ENCODE data around the gene FAM9C.
"Not testable (repeated sequence)": the region's sequence is repeated elsewhere in the genome, so short reads cannot be mapped to it uniquely, and the experiment has no call there.

The FAM9C gene

DNA sequence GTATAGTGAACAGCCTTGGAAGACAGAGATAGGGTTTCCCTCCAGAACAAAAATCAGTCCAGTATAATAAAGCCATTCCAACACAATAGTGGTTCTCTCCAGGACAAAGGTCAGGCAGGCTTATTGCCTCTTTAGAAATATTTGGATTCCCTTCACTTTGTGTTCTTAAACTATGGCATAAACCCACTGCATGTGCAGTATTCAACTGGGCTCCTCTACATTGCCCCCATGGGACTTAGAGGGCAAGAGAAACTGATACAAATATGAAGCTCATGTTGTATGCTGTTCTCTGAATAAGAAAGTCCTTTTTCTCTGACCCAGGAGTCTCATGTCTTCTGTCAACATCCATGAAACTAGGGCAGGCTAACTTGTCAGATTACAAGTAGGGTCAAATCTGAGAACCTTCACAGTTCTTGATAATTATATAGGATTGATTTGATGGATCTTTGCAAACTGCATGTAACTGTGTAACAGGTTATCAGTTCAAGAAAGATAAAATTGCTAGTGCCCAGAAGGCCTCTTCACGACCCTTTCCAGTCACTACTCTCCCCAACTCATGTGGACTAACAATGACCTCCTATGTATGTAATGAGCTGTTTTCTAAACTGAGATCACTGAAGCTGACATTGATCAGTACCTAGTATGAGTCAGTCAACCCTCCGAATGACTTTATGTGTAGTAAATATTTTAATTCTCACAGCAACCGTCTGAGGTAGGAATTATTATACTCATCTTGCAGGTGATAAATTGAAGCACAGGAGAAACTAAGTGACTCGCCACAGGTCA, 31.9 kb upstream of the FAM9C start:
- no peak for DNase-seq (ENCODE audit: low spot score)

DNA sequence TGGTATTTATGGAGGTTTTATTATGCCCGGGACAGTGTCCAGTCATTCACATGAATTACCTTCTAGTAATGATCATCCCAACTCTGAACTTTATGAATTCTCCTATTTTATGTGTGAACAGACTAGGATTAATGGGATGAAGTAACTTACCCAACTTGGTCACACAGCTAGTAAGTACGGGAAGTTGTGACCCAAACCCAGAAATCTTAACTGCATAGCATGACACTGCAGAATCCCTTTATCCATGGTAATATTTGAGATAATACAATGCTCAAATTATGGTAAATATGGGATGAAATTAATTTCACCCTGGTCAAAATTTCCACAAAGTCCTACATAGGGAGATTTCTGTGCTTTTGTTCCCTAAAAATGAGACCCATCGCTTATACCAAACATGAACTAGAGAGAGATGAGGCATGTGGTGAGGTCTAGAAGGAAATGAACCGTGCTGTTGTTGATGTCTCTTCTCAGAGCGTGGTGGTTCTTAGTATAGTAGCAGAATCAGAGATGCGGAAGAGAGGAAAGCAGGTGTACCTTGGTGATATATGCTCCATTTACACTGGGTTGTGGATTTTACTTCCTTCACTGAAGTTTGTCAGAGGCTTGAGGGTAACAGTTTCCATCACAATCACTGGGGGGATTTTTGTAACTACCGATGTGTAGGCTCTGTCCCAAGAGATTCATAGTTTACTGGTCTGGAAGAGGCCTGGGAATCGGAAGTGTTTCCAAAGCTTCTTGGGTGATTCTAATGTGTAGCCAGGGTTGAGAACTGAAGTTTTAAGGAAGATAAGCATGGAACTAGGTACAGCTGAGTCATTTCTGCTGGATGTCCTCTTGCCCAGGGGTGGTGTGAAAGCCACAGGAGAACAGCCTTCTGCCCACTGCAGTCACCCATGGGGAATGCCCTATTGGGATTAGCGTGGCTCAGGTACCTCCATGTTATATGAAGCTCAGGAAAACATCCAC, 30.2 kb upstream of the FAM9C start:
- DNase-seq (ENCODE audit: low spot score) = no peak

DNA sequence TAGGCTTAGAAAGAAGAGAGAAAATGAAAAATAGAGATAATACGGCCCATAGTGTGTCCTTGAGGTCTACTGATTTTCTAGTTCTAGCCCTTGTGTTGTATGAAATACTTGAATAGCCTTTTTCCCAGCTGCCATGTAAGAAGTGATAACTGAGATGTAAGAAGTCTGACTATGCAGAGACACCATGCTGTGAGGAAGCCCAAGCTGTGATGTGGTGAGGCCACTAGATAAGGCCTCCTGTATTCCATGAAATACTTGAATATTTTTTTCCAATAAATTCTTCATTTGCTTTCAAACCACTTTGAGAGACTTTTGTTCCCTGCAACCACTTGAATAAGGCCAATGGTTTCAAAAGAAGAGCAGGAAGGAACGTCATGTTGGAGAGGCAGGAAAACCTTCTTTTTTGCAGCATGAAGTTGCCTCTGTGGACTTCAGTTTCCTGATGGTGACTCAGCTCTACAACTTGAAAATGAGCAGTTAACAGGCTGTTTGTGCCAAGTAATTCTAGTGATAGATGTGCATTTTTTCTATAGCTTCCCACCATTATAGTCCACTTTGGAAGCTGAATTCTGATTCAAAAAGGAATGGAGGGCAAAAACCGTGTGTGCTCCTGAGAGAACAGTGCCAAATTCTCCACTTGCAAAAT, 25.5 kb upstream of the FAM9C start:
- DNase-seq (ENCODE audit: low spot score) = no peak

DNA sequence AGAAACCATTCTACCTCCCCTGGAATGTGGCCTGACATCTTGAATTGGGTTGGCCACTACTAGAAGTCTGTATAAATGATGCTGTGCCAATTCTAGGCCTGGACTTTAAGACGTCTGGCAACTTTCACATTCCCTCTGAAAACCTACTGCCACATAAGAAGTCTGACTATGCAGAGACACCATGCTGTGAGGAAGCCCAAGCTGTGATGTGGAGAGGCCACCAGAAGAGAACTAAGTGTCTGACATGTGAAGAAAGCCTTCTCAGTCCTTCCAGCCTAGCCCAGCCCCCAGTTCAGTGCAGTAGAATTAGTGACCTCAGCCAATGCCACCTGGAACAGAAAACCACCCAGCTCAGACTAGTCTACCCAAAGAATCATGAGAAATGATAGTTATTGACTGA, 24.2 kb upstream of the FAM9C start:
- DNase-seq (ENCODE audit: low spot score) = no peak

DNA sequence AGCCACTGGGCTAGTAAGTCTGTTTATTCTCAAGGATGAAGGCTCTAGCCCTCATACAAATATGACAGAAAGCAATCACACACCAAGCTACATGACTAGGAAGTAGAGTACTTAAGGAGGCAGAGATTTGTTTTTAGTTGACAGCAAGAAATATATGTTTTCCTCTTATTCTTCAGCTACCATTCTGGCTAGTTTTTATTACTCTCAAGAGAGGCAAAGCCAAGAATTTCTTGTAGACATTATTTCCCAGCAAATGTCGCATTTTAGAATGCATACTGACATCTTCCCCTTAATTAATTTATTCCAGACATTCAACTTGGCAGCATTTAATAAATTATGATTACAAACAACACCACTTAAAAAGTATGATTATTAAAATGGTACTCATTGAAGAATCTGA, 23.4 kb upstream of the FAM9C start:
- no peak for DNase-seq (ENCODE audit: low spot score)

DNA sequence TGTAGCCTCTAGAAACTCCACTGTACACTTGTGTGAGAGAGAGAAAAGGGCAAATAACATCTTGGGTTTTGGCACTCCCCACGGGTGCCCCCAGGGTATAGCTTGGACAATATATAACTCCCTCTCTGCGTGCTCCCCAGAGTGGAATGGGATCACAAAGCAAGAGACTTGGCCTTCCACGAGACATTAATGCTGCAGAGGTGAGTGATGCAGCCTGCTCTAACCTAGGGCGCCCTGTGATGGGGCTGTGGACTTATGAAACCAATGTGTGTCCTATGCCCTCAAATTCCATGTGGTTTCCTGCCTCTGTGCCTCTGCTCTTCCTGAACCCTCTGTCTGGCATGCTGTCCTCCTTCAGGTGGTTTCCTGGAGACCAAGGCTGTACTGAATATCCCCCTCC, 22.0 kb upstream of the FAM9C start:
- DNase-seq (ENCODE audit: low spot score) = no peak

DNA sequence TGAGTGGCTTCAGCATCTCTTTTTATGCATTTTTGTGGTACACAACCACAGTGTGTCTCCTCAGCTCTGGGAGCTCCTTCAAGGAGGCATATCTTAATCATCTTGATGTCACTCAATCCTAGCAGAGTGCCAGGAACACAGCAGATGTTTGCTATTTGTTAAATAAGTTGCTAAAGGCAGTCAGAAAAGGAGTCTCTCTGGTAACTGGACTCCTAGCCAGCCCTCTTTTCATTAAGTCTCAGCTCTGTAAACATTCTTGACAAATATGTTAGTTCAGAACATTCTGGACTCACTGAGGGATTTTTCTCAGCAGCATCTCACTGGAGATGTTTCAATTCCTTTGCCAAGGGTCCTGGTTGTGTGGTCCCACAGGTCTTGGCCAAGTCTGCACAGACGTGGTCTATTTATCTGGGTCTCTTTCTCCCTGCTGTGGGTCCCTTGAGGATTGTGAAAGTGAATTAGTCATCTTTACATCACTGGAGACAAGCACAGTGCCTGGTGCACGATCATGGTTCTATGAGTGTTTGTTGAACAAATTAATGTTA, 20.3 kb upstream of the FAM9C start:
- DNase-seq (ENCODE audit: low spot score) = no peak

DNA sequence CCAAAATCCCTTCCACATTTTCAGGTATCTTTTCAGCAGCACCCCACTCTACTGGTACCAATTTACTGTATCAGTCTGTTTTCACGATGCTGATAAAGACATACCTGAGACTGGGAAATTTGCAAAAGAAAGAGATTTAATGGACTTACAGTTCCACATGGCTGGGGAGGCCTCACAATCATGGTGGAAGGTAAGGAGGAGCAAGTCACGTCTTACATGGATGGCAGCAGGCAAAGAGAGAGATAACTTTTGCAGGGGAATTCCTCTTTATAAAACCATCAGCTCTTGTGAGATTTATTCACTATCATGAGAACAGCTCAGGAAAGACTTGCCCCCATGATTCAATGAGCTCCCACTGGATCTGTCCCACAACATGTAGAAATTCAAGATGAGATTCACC, 18.7 kb upstream of the FAM9C start:
- not testable (repeated sequence) for DNase-seq (ENCODE audit: low spot score)

DNA sequence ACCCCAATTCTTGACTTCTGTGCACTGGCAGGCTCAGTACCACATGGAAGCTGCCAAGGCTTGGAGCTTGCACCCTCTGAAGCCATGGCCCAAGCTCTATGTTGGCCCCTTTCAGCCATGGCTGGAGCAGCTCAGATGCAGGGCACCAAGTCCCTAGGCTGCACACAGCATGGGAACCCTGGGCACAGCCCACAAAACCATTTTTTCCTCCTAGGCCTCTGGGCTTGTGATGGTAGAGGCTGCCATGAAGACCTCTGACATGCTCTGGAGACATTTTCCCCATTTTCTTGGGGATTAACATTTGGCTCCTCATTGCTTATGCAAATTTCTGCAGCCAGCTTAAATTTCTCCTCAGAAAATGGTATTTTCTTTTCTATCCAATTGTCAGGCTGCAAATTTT, 17.9 kb upstream of the FAM9C start:
- not testable (repeated sequence) for DNase-seq (ENCODE audit: low spot score)

DNA sequence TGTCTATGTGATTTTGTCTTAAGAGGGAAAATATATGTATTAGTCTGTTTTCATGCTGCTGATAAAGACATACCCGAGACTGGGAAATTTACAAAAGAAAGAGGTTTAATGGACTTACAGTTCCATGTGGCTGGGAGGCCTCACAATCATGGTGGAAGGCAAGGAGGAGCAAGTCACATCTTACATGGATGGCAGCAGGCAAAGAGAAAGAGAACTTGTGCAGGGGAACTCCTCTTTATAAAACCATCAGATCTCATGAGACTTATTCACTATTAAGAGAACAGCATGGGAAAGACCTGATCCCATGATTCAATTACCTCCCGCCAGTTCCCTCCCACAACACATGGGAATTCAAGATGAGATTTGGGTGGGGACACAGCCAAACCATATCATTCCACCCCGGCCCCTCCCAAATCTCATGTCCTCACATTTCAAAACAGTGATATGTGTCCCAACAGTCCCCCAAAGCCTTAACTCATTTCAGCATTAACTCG, 16.8 kb upstream of the FAM9C start:
- DNase-seq (ENCODE audit: low spot score) = not testable (repeated sequence)

DNA sequence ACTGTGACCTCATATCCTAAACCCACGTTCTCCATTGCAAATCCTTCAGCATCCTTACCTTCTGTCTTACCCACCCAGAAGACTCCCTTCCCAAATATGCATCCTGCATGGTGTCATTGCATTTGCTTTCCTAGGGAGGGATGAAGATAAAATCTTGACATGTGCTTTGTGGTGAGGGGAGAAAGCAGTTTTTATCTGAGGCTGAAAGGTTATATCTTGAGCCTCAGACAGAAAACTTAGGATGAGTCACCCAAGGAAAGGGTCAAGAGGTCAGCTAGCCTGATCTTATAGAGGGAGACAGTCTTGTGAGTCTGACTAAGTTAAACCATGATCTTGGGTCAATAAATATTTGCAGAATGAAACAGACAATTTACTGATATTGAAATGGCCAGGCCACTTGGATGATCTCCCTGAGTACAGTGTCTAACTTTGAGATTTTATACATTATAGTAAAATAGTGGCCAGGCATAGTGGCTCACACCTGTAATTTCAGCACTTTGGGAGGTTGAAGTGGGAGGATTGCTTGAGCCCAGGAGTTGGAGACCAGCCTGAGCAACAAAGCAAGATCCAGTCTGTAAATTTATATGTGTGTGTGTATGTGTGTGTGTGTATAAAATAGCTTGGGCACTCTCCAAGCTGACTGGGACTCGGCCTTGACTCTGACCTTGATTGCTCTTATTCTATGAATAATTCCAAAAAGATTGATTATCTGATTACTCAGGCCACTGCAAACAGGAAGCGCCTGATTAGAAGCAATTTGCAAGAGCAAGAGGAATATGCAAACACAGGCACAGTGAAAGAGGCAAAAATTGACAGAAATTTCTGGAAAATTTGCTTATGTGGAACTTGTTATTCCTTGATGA, 15.4 kb upstream of the FAM9C start:
- no peak for DNase-seq (ENCODE audit: low spot score)

DNA sequence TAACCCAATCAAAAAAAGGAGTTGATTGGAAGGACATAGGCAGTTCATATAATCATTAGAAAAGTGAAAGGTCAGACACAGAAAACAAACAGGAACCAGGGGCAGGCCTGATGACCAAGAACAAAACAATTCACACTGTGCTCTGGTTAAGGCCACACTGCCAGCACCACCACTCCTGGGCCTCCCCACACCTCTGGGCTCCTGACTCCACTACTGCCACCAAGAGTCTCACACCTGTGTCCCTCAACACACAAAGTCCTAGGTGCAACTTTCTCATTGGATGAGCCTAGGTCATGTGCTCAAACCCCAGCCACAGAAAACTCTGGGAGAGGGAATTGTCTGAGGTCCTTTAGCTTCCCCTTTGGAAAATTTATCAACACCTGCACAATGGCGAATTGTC, 11.1 kb upstream of the FAM9C start:
- no peak for DNase-seq (ENCODE audit: low spot score)

DNA sequence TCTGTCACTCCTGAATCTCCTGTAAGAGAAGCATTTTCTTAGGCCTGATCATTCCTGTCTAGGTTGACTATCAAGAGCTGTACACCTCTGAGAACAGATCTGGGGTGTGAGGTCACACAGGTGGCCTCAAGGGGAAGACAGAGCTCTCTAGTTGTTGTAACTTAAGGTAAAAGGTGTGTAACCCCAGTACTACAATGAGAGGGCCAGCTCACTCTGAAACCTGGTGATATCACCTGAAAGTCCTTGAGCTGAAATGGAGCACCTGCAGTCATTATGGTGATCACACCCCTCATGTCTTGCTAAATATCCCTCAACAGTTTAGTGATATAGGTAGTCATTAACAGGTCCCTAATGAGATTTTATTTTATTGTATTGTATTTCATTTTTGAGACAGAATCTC, 8.8 kb upstream of the FAM9C start:
- no peak for DNase-seq (ENCODE audit: low spot score)

DNA sequence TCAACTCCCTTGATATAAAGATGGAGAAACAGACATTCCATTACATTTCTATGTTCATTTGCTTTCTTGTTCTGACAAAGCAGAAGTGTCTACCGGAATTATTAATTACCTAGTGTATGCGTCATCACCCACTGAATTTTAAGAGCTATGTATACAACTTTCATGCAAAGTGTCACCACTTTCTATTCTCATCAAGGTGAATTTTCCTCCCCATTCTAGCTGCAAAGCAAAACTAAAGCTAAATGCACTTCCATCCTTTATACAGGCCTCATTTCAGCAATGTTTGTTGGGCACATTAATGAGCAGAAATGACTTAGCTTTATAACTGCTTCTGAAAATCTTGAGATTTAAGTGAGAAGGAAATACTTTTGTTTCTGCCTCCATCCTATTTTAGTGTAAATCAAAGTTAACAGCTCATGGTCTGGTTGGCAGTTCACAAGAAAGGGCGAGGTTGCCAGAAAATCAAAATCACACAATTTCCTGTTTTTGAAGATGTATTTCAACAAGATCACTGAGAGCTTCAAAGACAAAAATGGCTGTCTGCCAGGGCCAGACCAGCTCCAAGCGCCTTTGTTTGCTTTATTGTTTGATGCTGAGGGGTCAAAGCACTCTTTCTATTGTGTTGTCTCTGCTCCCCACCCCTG, 7.2 kb upstream of the FAM9C start:
- DNase-seq (ENCODE audit: low spot score) = no peak

DNA sequence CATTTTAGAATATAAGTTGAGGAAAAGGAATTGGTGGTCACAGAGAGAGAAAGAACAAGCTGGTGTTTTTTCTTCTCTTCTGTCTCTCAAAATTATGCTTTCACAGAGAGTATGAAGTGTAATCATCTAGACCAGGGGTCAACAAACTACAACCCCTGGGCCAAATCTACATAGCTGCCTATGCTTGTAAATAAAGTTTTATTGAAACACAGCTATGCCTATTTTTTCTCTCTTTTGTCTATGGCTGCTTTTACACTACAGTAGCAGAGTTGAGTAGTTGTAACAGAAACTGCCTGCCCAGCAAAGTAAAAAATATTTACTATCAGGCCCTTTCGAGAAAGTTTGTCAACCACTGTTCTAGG, 6.7 kb upstream of the FAM9C start:
- DNase-seq (ENCODE audit: low spot score) = no peak

DNA sequence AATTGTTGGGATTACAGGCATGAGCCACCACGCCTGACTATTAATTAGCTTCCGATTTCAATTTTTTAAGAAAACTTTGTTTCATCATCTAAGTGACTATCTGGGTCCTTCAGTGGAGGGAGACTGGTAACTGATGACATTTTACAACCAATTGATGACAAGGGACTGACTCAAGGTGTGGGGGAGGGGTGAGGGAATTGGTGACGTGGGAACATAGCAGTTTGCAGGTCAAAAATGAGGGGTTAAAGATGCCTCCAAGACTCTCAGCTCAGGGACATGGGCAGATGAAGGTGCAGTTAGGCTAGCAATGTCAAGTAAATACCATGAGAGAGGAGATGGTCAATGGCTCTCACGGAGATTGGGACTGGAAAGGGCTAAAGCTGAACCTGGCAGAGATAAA, 5.7 kb upstream of the FAM9C start:
- DNase-seq (ENCODE audit: low spot score) = no peak

DNA sequence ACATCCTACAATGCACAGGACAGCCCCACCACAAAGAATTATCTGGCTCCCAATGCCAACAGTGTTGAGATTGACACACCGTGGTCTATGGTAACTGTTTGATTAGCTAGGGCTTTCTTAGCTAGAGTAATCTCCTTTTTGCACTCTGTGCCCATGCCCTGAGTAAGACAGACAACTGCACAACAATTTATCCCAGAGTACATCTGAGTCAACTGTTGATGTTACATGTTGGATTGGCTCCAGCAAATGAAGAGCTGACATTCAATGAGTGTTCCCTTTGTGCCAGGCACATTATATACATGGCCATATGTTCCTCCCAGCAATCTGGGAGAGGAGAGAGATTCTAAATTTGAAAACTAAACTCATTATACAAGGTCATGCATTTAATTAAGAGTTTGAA, 3.9 kb upstream of the FAM9C start:
- DNase-seq (ENCODE audit: low spot score) = no peak

DNA sequence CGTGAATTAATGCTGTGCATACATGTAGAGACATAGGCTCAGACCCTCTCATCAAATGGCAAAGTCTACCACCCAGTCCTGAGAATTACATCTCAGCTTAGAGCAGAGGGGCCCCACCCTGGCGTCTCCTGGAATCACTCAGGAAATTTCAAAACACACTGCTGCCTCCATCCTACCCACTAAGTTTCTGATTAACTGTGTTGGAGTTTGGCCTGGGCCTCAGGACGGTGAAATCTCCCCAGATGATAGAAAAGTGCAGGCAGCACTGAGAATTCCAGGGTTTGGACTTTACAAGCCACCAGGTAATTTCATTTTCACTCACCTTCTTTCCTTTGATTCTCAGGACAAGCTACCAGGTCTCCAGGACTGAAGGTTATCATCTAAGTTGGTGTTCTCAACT, 3.3 kb upstream of the FAM9C start:
- DNase-seq (ENCODE audit: low spot score) = no peak

DNA sequence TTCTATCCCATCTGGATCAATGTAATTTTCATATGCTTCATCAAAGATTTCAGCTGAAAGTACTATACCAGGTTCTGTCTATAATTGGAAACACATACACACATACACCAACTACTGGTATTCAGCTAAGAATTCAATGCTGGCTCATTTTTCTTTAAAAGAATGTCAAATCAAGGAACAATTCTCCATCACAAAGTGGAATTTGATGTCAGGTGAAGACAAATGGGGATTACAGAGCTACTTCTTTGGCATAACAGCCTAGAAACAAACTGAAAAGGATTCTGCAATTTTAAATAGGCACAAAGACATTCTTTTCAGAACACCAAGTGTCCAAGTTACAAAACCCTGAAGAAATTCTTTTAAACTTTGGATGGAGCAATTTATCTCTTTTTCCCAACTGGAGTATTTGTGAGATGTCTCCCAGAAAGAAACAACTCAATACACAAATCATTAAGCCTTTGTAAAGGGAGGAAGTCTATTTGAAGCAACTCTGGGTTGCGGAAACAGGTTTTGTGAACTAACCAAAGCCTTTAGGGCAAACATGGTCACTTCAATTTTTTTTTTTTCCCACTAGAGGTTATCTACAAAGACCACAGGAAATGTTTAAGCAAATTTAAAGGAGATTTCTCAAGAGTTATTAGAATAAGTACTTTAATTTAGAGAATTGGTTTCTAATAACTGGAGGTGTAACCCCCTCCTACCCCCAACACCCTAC, 1.9 kb upstream of the FAM9C start:
- no peak for DNase-seq (ENCODE audit: low spot score)

DNA sequence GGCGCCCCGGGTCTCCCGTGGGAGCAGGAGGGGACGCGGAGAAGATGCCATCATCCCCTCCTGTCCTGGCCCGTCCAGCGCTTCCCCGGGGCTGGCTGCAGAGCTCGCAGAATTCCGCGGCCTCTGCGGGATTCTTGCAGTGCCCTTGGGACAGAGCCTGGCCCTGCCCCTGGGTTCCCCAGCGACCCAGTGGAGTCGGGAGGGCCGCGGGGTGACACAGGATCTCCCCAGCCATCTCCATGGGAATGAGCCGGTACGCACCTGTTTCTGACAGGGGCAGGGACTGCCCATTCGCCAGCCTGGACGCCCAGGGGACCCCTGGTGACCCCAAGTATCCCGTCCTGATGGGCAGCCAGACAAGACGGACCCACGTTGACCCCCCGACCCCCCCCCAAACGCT, 482 bp downstream of the FAM9C start:
- no peak for DNase-seq (ENCODE audit: low spot score)
